ENCODE data around the gene GON7. TPM values are rescaled to one million over a fixed set of nuclear protein-coding genes. Genes with fewer than 3 reads are reported as not detected.

GON7 gene
- total and polyA plus RNA-seq, 2 of the 8 experiments (the other 6 are each of a cell fraction or from before 2014, with no cell fraction given), result 3.8 to 9.9 TPM

DNA sequence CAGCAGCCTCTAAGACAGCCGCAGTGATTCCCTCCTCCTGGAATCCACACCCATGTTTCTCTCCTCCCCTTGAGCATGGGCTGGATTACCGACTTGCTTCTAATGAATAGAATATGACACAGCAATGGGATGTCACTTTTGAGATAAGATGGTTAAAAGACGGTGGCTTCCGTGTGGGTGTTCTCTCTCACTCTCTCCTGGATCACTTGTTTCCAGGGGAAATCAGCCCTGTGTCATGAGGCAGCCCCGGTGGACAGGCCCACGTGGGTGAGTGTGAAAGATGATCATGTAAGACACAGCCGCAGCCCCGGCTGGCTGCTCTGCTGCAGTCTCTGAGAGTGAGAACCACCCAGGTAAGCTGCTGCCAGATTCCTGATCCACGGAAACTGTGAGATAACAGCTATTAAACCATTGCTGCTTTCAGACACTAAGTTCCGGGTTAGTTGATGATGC is 32.9 kb downstream of the GON7 start:
- H3K9me3 ChIP-seq (ENCODE audit: insufficient read depth in 2 of 2, low read depth in 1 of 2, low read length in 1 of 2), result no peaks in the 10 kb centered on the region; a peak in 1 of 4 replicates
- H3K23me2 ChIP-seq (ENCODE audit: low read depth, low read length), result no peaks in the 10 kb centered on the region
- no peak overlapping the region for H4K8ac ChIP-seq (ENCODE audit: extremely low read depth, insufficient read depth, low read length)
- H4K5ac ChIP-seq (ENCODE audit: insufficient read length, low read depth, low read length), result no peak overlapping the region
- 84% methylated on average over 10 of the region's 10 CpGs; no CpG with 5 or more reads in 1 of the 2 experiments for WGBS, 2 experiments (ENCODE audit: extremely low coverage in 1 of 2, insufficient coverage in 1 of 2, insufficient read length in 1 of 2, insufficient replicate concordance in 2 of 2, low coverage in 1 of 2, low lambda C conversion rate in 2 of 2, missing lambda C conversion rate in 1 of 2)
- no peaks in the 10 kb centered on the region for H3K4me1 ChIP-seq (replicated peaks in 1 of 4; ENCODE audit: control insufficient read depth in 3 of 4, insufficient read depth in 4 of 4, low read length in 3 of 4)
- H2AK5ac ChIP-seq (ENCODE audit: low read depth, low read length), result no peak overlapping the region
- no peak overlapping the region for H2BK5ac ChIP-seq (ENCODE audit: low read depth, low read length)
- DNase-seq (ENCODE audit: low read depth in 1 of 2, low spot score in 2 of 2) (no peak), FAIRE-seq (no peak)
- no peak overlapping the region for H3K27ac ChIP-seq (ENCODE audit: low read depth, low read length)
- no peaks in the 10 kb centered on the region for H4K20me1 ChIP-seq (replicated peaks in 1 of 2; ENCODE audit: control insufficient read depth in 1 of 2, insufficient read depth in 2 of 2, low read length in 2 of 2)
- H3K36me3 ChIP-seq (ENCODE audit: control insufficient read depth in 2 of 4, insufficient read depth in 4 of 4, low read length in 3 of 4), result no peaks in the 10 kb centered on the region
- H2BK15ac ChIP-seq (ENCODE audit: low read length), result no peak overlapping the region
- H3K4me2 ChIP-seq (ENCODE audit: insufficient read depth in 1 of 2, low read depth in 2 of 2, low read length in 2 of 2), result no peak overlapping the region
- no peak overlapping the region for H3K9ac ChIP-seq (replicated peaks in 1 of 4; ENCODE audit: extremely low read depth in 1 of 4, low read depth in 3 of 4, low read length in 3 of 4)
- no peak overlapping the region for H4K91ac ChIP-seq (replicated peaks; ENCODE audit: insufficient read length, low read length)
- no peak overlapping the region for H2BK120ac ChIP-seq (replicated peaks; ENCODE audit: low read depth, low read length)
- no peak overlapping the region for H2AFZ ChIP-seq (ENCODE audit: low read length)
- H2BK12ac ChIP-seq (ENCODE audit: low read depth, low read length), result no peak overlapping the region
- no peak overlapping the region for H3K4ac ChIP-seq (replicated peaks; ENCODE audit: insufficient read length, low read depth, low read length)
- H3K18ac ChIP-seq (ENCODE audit: extremely low read depth, low read length), result no peak overlapping the region
- H3K27me3 ChIP-seq (replicated peaks in 1 of 4; ENCODE audit: control insufficient read depth in 3 of 4, extremely low read depth in 1 of 4, insufficient read depth in 3 of 4, low read length in 3 of 4), result no peaks in the 10 kb centered on the region; a peak in 1 of 7 replicates
- H3K79me2 ChIP-seq (ENCODE audit: control insufficient read depth in 1 of 2, insufficient read depth in 2 of 2, low read length in 2 of 2), result no peaks in the 10 kb centered on the region
- no peak overlapping the region for H2BK20ac ChIP-seq (ENCODE audit: low read length)
- H3K79me1 ChIP-seq (ENCODE audit: low read depth, low read length), result no peaks in the 10 kb centered on the region
- POLR2A ChIA-PET (ENCODE audit: partially characterized antibody), result no interaction called here
- CTCF ChIA-PET (ENCODE audit: partially characterized antibody), result interaction anchor here (1.0 to 11.0 kb wide), 6 partner anchors 13 to 238 kb away, joined by 3 to 48 read pairs (median 6); no protein-coding TSS in a partner anchor
- H3K4me3 ChIP-seq (ENCODE audit: extremely low read depth in 1 of 4, insufficient read depth in 2 of 4, low read depth in 3 of 4, low read length in 4 of 4), result no peak overlapping the region
- H3K14ac ChIP-seq (ENCODE audit: insufficient read length), result no peak overlapping the region
- no peak overlapping the region for H3K56ac ChIP-seq (replicated peaks; ENCODE audit: insufficient read length, low read depth, low read length)
- no peak overlapping the region for H3K23ac ChIP-seq (ENCODE audit: insufficient read length)
- TF ChIP-seq RXRA (IDR thresholded peaks at IDR 0.05; ENCODE audit: insufficient read depth, low read depth, low read length) (no peak), TEAD4 (IDR thresholded peaks at IDR 0.05; ENCODE audit: low read depth, low read length) (no peak), CEBPB (IDR thresholded peaks at IDR 0.05; ENCODE audit: low read depth, low read length) (no peak), YY1 (IDR thresholded peaks at IDR 0.05; ENCODE audit: low read depth, low read length) (no peak), CBX5 (IDR thresholded peaks at IDR 0.05; ENCODE audit: low read depth, low read length) (no peak), SIN3A (conservative IDR thresholded peaks at IDR 0.05 in 1 of 2, IDR thresholded peaks at IDR 0.05 in 1 of 2; ENCODE audit: low read depth in 1 of 2, low read length in 2 of 2) (no peak), FOSL1 (IDR thresholded peaks at IDR 0.05; ENCODE audit: insufficient read depth, low read depth, low read length) (no peak), NRF1 (IDR thresholded peaks at IDR 0.05; ENCODE audit: low read depth, low read length) (no peak), JUND (IDR thresholded peaks at IDR 0.05; ENCODE audit: low read length) (no peak), SUZ12 (IDR thresholded peaks at IDR 0.05; ENCODE audit: low read length) (no peak), CBX8 (IDR thresholded peaks at IDR 0.05; ENCODE audit: borderline replicate concordance, low read depth, low read length) (no peak)
- TF ChIP-seq, protein P1, sequence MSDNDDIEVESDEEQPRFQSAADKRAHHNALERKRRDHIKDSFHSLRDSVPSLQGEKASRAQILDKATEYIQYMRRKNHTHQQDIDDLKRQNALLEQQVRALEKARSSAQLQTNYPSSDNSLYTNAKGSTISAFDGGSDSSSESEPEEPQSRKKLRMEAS (IDR thresholded peaks at IDR 0.05), result no peak
- TF ChIP-seq, protein P2, sequence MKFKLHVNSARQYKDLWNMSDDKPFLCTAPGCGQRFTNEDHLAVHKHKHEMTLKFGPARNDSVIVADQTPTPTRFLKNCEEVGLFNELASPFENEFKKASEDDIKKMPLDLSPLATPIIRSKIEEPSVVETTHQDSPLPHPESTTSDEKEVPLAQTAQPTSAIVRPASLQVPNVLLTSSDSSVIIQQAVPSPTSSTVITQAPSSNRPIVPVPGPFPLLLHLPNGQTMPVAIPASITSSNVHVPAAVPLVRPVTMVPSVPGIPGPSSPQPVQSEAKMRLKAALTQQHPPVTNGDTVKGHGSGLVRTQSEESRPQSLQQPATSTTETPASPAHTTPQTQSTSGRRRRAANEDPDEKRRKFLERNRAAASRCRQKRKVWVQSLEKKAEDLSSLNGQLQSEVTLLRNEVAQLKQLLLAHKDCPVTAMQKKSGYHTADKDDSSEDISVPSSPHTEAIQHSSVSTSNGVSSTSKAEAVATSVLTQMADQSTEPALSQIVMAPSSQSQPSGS (IDR thresholded peaks at IDR 0.05; ENCODE audit: low read length), result no peak
